K562 (cell line): ENCODE results near the gene SLC9B2. TPM values are rescaled to one million over a fixed set of nuclear protein-coding genes. Genes with fewer than 3 reads are reported as not detected.

Experiments used
- ARNT ChIP-seq, 2 experiments: fragments of 450-650 bp; IDR thresholded peaks; 2 replicates each; pipeline ENCODE4 v1.6.1; 2016; ENCODE audit warnings: mild to moderate bottlenecking in 1 of 2
- BDP1 ChIP-seq: IDR thresholded peaks from 3 replicates; pipeline ENCODE4 v1.6.1; 2011; ENCODE audit not compliant: insufficient read length, insufficient read depth
- CEBPG ChIP-seq, 3 experiments: fragments of 200-800 bp in 1 of 3; sonication (Bioruptor generic) in 1 of 3; sonication (generic) in 1 of 3; formaldehyde crosslinking in 1 of 3; IDR thresholded peaks in 2 of 3; conservative IDR thresholded peaks in 1 of 3; 2 replicates each; pipeline versions ENCODE4 v1.6.1 to v1.8.0; 2016 to 2022; ENCODE audit warnings: missing compliant biosample characterization in 2 of 3, missing genetic modification characterization in 2 of 3, mild to moderate bottlenecking in 1 of 3, missing genetic modification reagents in 1 of 3
- ETS1 ChIP-seq: conservative IDR thresholded peaks from 2 replicates; pipeline ENCODE4 v1.6.1; 2011; ENCODE audit warnings: low read depth, mild to moderate bottlenecking, low read length; ENCODE audit not compliant: control insufficient read depth
- ILK ChIP-seq: fragments of 450-650 bp; IDR thresholded peaks from 2 replicates; pipeline ENCODE4 v1.6.1; 2016; ENCODE audit warnings: missing genetic modification characterization, low read depth, mild to moderate bottlenecking, missing compliant biosample characterization, moderate library complexity, borderline replicate concordance
- KLF16 ChIP-seq: IDR thresholded peaks from 2 replicates; pipeline ENCODE4 v1.6.1; 2016; ENCODE audit warnings: antibody characterized with exemption
- MNT ChIP-seq, 2 experiments: fragments of 450-650 bp; conservative IDR thresholded peaks; 2 replicates each; pipeline ENCODE4 v1.6.1; 2017; ENCODE audit warnings: mild to moderate bottlenecking in 2 of 2, moderate library complexity in 2 of 2
- MXD1 ChIP-seq: fragments of 250-450 bp; sonication (Bioruptor Pico); IDR thresholded peaks from 2 replicates; pipeline ENCODE4 v1.8.0; 2021; ENCODE audit warnings: borderline replicate concordance, mild to moderate bottlenecking, moderate library complexity; ENCODE audit not compliant: poor library complexity, severe bottlenecking
- PTBP1 ChIP-seq: fragments of 200-400 bp; formaldehyde crosslinking; IDR thresholded peaks from 2 replicates; pipeline ENCODE4 v1.6.1; 2017; ENCODE audit warnings: low read depth, low read length
- REST ChIP-seq, 2 experiments: fragments of 450-650 bp; formaldehyde crosslinking in 1 of 2; IDR thresholded peaks; 2 replicates each; pipeline versions ENCODE4 v1.4.0 to v1.6.1; 2014 to 2020; ENCODE audit warnings: mild to moderate bottlenecking in 2 of 2, borderline replicate concordance in 1 of 2, low read depth in 1 of 2
- SNIP1 ChIP-seq: fragments of 450-650 bp; IDR thresholded peaks from 2 replicates; pipeline ENCODE4 v1.7.1; 2017; ENCODE audit warnings: low read depth, mild to moderate bottlenecking
- TEAD4 ChIP-seq, 2 experiments: sonication (generic) in 1 of 2; formaldehyde crosslinking in 1 of 2; IDR thresholded peaks; 2 replicates each; pipeline versions ENCODE4 v1.6.1 to v1.8.0; 2012 to 2022; ENCODE audit warnings: borderline replicate concordance in 1 of 2, inconsistent platforms in 1 of 2, low read length in 1 of 2, mild to moderate bottlenecking in 1 of 2, missing genetic modification reagents in 1 of 2
- ZFPM2 ChIP-seq: fragments of 250-450 bp; sonication (Bioruptor Pico); IDR thresholded peaks from 2 replicates; pipeline ENCODE4 v1.5.1; 2022; ENCODE audit warnings: mild to moderate bottlenecking
- polyA plus RNA-seq, 8 experiments: library from polyadenylated mRNA; depleted of rRNA in 4 of 8; stranded (reverse) in 5 of 8; unstranded in 3 of 8; fragments of >200 nt; fragmentation: Nextera tagmentation in 2 of 8; fragmentation: Illumina TruSeq in 1 of 8; extraction: Ambion mirVana in 2 of 8; extraction: Trizol in 1 of 8; gene quantifications; 2 replicates each; pipeline versions ENCODE4 v1.2.1 to v1.2.3, GENCODE V29; 2011 to 2014; ENCODE audit warnings: inconsistent platforms in 1 of 8, missing spikeins in 1 of 8
- total RNA-seq, 7 experiments: library from RNA; depleted of rRNA in 6 of 7; stranded (reverse); fragments of >200 nt in 6 of 7; fragmentation: Illumina TruSeq in 2 of 7; extraction: Trizol in 2 of 7; gene quantifications; 2 replicates each; pipeline versions ENCODE4 v1.2.1 to v1.2.3, GENCODE V29; 2011 to 2021; ENCODE audit warnings: low replicate concordance in 1 of 7

Gene SLC9B2
- total and polyA plus RNA-seq, 9 of the 15 experiments (the other 6 are each of a cell fraction or from before 2014, with no cell fraction given) = 6.6 to 14.6 (median 11.4) TPM

GRCh38 chr4:103044183-103044582 lies 32.4 kb downstream of the SLC9B2 start (continued):
- TF ChIP-seq MNT (conservative IDR thresholded peaks at IDR 0.05) (no peak), REST (IDR thresholded peaks at IDR 0.05; ENCODE audit: borderline replicate concordance) (no peak), REST (CRISPR knock-in tag; IDR thresholded peaks at IDR 0.05; ENCODE audit: low read depth) (no peak), BDP1 (no peak), ILK (tag) (no peak), TEAD4 (IDR thresholded peaks at IDR 0.05; ENCODE audit: low read length) (peak; percentile 31; the same call in 1 of the 2 replicates), TEAD4 (CRISPR knock-in tag; IDR thresholded peaks at IDR 0.05; ENCODE audit: borderline replicate concordance) (no peak), ZFPM2 (CRISPR knock-in tag) (no peak), ETS1 (no peak), ARNT (IDR thresholded peaks at IDR 0.05) (no peak), PTBP1 (no peak), SNIP1 (no peak), CEBPG (CRISPR knock-in tag; IDR thresholded peaks at IDR 0.05) (no peak), CEBPG (tag; conservative IDR thresholded peaks at IDR 0.05 in 1 of 2, IDR thresholded peaks at IDR 0.05 in 1 of 2) (no peak), KLF16 (no peak), MXD1 (CRISPR knock-in tag) (no peak)
